Astrocyte of the cerebellum (primary cell): ENCODE measurements around the gene MRTO4.
A peak's percentile ranks its signal among the peaks of the same experiment; 100 is the strongest.
"Not testable (repeated sequence)": the region's sequence is repeated elsewhere in the genome, so short reads cannot be mapped to it uniquely, and the experiment has no call there.

Experiments
- DNase-seq: peaks from one replicate; pipeline ENCODE4 v3.0.0-alpha.2; 2011; ENCODE audit warnings: low read depth
- H3K4me3 ChIP-seq: 2 replicates; pipeline ENCODE4 v1.5.1; 2011; ENCODE audit warnings: mild to moderate bottlenecking, low read depth, low read length, moderate library complexity
- in situ Hi-C: cut with HindIII; loops from 2 replicates; pipeline ENCODE4 v1.10.0; 2017; ENCODE audit warnings: low sequenced_read_pairs
- TF ChIP-seq, protein P1 (sequence below): IDR thresholded peaks from 2 replicates; pipeline ENCODE4 v1.5.1; 2012; ENCODE audit warnings: low read length, low read depth, moderate library complexity, mild to moderate bottlenecking; ENCODE audit errors: missing control alignments

MRTO4 gene

DNA sequence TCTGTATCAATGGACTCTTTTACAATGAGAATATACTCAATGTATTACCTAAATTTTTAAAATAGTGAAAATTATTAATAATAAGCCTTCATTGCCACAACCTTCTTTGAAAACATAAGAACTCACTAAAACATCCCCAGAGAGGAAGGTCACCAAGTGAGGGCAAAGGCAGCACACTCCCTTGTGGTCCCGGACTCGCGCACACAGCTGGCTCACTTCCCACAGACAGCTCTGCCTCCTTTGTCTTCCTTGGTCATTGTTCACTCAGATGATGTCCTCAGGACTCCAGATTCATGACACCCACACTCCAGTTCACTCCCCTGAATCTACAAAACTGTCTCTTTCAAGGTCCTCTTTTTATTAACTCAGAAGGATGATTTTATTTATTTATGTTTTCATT, 22.4 kb upstream of the MRTO4 start:
- no peak for DNase-seq
- H3K4me3 ChIP-seq = no peak overlapping the region
- in situ Hi-C loops = no loop called here
- TF ChIP-seq, protein P1, sequence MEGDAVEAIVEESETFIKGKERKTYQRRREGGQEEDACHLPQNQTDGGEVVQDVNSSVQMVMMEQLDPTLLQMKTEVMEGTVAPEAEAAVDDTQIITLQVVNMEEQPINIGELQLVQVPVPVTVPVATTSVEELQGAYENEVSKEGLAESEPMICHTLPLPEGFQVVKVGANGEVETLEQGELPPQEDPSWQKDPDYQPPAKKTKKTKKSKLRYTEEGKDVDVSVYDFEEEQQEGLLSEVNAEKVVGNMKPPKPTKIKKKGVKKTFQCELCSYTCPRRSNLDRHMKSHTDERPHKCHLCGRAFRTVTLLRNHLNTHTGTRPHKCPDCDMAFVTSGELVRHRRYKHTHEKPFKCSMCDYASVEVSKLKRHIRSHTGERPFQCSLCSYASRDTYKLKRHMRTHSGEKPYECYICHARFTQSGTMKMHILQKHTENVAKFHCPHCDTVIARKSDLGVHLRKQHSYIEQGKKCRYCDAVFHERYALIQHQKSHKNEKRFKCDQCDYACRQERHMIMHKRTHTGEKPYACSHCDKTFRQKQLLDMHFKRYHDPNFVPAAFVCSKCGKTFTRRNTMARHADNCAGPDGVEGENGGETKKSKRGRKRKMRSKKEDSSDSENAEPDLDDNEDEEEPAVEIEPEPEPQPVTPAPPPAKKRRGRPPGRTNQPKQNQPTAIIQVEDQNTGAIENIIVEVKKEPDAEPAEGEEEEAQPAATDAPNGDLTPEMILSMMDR = no peak

DNA sequence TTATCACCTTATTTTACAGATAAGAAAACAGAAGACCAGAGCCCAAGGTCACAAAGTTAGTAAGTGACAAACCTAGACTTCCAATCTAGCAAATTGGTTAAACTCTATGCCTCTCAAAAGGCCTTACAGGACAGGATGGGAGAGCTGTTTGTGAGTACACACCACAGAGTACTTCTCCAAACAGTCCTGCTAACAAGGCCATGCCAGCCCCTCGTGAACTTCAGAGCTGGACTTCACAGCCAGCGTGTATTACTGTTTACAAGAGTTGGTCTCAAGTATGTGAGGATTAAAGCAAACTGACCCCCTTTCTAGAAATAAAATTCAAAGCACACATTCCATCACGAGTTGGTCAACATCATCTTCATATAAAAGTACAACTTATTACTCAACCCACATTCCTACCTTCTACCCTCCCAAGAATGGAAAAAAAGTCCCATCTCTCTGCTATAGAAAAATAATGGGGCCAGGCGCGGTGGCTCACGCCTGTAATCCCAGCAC, 21.7 kb upstream of the MRTO4 start:
- TF ChIP-seq, protein P1 = no peak
- in situ Hi-C loops = no loop called here

DNA sequence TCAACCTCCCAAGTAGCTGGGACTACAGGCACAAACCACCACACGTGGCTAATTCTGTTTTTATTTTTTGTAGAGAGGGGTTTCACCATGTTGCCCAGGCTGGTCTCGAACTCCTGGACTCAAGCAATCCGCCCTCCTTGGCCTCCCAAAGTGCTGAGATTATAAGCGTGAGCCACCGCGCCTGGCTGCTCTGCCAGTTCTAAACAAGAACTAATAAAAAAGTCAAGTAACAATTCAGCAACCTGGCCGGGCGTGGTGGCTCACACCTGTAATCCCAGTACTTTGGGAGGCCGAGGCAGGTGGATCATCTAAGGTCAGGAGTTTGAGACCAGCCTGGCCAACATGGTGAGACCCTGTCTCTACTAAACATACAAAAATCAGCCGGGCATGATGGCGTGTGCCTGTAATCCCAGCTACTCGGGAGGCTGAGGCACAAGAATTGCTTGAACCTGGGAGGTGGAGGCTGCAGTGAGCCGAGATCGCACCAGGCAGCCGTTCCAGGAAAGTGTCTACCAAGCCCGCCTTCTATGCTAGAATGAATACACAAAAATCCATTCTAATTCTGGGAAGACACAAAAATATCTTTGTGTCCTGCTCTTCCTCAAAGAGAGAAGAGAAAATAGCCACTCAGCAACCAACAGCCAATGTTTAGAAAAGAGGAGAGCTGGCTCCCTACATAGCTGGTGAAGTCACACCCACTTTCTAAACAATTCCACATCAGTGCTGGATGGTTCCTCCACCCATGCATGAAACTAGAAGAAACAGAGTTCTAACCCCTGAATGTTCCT, 19.7 kb upstream of the MRTO4 start:
- in situ Hi-C loops = not testable (repeated sequence)

More for the DNA sequence above, 21.7 kb upstream of the MRTO4 start:
- no peak overlapping the region for H3K4me3 ChIP-seq
- DNase-seq = no peak

DNA sequence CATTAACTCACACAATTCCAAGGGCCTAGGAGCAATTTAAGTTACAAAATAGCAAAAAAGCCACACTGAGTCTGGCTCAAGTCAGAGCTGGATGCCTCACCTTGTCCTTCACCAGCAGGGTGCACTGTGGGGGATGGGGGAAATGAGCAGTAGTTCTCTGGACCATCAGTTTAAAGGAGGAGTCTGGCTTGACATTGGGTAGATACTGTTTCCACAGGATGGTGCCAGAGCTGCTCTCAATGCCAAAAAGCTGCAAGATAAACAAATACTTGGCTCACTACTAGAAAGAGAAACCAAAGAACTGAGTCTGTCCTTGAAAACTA, 19.1 kb upstream of the MRTO4 start:
- in situ Hi-C loops = no loop called here

More for the DNA sequence above, 19.7 kb upstream of the MRTO4 start:
- not testable (repeated sequence) for DNase-seq, H3K4me3 ChIP-seq

DNA sequence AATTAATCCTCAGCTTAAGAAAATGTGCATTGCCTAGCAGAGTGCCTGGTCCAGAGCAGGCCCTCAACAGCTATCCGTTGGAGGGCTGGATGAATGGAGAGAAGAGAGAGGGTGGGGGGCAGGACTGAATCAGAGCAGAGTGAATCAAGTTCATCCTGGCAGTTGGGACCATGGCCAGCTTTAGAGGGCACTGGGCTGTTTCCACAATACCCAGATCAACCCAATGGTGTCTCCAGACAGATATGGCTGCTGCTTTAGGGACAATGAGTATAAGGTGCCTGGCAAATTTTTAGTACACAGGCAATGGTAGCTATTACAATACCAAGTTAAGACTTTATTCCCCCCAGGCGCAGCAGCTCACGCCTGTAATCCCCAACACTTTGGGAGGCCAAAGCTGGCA, 17.4 kb upstream of the MRTO4 start:
- H3K4me3 ChIP-seq = no peak overlapping the region
- TF ChIP-seq, protein P1 = no peak
- no peak for DNase-seq
- in situ Hi-C loops = no loop called here

More for the DNA sequence above, 19.1 kb upstream of the MRTO4 start:
- no peak overlapping the region for H3K4me3 ChIP-seq
- TF ChIP-seq, protein P1 = peak; percentile 12
- DNase-seq = peak; percentile 67

DNA sequence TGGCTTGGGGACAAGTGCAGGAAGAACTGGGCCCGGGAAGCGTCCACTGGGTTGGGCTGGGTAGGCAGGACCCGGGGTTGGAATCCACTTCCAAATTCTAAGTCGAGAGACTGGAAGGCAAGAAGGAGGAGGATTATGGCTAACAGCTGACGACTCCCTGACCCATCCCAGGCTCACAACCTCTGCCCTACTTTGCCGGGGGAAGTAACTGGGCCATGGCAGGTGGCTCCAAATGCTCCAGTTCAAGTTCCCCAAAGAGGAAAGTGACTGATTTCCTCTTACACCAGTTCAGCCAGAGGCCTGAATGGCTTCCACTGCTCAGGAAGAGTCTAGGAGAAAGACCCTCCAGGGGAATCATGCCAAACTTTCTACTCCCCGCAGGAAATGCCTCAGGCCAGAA, 11.7 kb upstream of the MRTO4 start:
- no peak for DNase-seq
- in situ Hi-C loops = no loop called here
- H3K4me3 ChIP-seq = no peak overlapping the region
- TF ChIP-seq, protein P1 = no peak
